Kasumi-1 (cell line): ENCODE measurements around the gene DNLZ.

Source experiments
- DNase-seq, 2 experiments: peaks; one replicate each; lab custom pipeline; 2025; lab: John Stamatoyannopoulos, UW

Gene DNLZ

DNA sequence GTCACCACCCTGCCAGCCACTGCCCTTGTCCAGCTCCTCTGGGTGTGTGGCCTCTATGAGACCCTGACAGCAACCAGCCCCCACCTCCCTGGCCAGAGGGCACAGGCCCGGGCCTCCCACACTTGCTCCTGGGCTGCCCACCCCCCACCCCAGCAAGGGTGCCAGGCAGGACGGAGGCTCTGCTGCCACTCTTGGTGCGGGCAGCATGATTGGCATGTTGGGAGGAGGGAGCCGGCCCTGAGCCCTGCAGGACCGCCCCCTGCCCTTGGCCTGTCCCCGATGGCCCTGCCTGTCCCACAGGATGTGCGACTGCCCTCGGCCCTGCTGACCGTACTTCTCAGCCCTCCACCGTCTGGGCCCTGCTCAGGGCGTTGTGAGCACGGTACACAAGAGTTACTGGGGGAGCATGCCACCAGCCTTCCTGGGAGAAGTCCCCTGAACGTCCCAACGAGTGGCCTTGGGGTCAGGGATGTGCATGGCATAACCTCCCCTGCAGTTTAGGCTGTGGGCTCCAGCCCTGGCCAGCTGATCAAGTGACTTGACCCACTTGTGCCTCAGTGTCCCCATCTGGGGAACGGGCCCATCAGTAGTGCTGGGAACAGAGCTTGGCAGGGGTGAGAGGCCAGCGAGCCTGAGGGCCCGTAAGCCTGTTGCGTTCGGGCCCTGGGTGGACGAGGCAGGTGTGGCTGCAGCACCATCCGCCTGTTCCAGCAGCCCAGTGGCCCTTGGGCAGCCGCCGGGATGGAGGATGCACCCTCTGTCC is 20.2 kb downstream of the DNLZ start:
- no peak for DNase-seq

- peak; percentile 47 to 59 for DNase-seq
These were observed 21.1 kb downstream of the DNLZ start for GRCh38 chr9:136342181-136343120.

- DNase-seq = no peak
These were observed 21.8 kb downstream of the DNLZ start for GRCh38 chr9:136341769-136342168.

DNA sequence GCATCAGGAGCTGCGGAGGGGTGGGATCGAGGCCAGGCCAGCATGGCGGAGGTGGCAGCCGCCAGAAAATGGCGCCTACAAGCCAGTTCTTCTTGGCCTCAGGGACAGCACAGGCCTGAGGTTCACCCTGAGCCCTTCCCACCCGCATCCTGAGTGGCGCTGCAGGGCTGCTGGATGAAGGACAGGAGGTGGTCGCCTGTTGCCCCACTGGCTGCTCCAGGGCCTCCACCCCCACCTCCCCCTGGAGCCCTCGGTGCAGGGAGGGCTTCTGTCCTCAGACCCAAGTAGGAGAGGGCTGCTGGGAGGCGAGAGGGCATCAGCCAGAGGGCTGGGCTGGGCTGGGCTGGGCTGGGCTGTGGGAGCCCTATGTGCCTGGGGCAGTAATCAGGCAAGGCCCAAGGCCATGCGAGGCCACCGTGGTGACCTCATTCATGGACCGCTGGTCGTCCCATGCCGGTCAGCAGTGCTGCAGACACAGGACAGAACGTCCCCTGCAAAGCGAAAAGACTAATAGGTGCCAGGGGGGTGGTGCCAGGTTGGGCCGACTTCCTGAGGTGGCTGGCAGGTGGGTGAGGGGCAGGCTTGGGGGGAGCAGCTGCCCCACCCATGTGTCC is 22.4 kb downstream of the DNLZ start:
- no peak for DNase-seq

- no peak for DNase-seq
These were observed 23.0 kb downstream of the DNLZ start for GRCh38 chr9:136340356-136341041.

DNA sequence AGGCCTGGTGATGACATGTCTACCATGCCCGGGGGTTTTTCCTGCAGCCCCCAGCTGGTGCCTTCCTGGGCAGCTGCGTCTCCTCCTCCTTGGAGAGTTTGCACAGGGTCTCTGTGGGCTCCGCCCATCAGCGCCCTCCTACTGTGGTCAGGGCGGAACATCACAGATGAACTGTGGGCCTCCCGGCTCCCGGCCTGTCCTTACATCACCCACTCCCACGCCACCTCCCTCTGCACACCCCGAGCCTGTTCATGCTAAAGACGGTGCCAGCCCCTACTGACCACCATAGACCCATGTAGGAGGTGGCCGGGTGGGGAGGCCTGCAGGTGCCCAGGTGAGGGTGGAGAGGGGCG is 23.6 kb downstream of the DNLZ start:
- DNase-seq = no peak

DNA sequence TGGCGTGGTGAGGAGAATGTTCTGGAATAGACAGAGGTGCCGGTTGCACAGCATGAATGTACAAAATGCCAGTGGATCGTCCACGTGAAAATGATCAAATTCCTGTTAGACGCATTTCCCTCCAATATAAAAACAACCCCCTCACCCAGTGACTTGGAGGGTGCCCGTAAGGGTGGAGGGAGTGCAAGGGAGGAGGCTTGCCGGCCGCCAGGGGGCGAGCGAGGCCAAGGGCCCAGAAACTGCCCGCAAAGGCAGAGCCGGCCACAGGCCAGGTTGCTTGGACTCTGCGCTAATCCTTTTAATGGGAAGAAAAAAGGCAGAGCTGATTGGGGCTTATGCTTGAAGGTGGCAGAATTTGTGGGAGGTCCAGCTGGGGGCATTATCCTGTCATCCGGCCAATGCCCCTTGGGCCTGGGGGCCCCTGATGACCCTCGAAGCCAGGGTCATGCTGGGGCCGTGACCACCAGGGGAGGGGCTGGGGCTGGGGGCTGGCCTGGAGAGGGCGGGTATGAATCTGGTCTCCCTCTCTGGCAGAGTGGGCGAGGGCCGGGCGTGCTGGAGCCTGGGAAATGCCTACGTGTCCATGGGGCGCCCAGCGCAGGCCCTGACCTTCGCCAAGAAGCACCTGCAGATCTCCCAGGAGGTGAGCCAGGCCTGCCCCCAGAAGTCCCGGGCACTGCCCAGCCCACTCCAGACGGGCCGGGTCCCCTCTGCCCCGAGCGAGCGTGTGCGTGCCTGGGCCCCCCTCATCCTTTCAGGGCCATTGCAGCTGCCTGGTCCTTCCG is 24.2 kb downstream of the DNLZ start:
- peak; percentile 47 to 58 for DNase-seq

DNA sequence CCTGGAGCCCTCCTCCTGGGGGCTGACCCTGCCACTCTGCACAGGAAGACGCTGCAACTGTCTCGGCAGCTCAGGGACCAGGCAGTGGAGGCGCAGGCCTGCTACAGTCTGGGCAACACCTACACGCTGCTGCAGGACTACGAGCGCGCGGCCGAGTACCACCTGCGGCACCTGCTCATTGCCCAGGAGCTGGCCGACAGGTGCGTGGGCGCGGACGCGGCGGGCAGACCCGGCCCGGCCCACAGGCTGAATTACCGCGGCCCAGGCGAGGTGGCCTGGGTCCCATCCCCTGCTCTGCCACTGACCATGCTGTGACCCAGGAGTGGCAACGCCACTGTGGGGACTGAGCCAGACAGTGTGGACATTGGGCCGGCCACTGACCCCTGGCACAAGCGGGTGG is 25.0 kb downstream of the DNLZ start:
- DNase-seq = no peak

DNA sequence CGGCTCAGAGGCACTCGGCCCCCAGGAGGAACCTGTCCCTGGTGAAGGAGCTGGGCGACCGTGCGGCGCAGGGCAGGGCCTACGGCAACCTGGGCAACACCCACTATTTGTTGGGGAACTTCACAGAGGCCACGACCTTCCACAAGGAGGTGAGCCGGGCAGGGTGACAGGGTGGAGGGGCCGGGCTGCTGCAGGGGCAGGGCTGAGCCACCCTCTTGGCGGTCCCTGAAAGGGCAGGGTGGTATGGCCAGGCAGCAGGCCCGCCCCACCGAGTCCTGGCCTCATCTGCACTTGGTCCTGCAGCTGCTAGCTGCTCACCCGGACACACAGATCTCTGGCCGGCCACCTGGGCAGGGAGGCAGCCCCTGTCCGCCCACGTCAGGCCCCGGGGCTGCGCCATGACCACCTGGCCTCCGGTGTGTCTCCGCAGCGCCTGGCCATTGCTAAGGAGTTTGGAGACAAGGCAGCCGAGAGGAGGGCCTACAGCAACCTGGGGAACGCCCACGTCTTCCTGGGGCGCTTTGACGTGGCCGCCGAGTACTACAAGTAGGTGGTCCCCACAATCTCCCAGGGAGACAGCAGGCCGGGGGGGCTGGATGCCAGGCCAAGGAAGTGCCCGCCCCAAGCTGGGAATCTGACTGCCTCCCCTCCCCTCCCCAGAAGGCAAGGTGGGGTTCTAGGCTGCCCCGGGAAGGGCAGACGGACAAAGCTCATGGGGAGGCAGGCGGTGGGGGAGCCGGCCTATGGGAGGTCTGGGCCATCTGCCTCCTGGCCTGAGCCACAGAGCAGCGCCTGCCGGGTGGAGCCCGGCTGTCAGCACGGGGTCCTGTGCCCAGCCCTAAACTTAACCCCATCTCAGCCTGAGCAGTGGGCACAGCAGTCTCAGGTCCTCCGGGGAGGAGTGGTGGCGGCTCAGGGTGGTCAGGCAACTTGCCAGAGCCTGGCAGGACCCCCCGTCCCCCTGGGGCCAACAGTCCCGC is 25.8 kb downstream of the DNLZ start:
- DNase-seq = no peak

DNA sequence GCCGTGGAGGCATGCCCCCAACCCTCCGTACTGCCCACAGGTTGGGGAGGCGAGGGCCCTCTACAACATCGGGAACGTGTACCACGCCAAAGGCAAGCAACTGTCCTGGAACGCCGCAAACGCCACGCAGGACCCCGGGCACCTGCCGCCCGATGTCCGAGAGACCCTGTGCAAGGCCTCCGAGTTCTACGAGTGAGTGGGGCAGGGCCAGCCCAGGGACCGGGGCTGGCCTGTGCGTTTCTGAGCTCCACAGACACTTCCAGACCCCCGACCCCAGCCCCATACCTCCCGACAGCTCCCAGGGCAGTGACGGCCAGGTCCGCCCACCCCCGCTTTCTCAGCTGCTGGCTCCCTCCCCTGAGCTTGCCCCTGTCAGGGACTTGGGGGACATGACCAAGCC is 26.7 kb downstream of the DNLZ start:
- DNase-seq = no peak

- DNase-seq = no peak
These were observed 27.2 kb downstream of the DNLZ start for GRCh38 chr9:136336156-136336870.

DNA sequence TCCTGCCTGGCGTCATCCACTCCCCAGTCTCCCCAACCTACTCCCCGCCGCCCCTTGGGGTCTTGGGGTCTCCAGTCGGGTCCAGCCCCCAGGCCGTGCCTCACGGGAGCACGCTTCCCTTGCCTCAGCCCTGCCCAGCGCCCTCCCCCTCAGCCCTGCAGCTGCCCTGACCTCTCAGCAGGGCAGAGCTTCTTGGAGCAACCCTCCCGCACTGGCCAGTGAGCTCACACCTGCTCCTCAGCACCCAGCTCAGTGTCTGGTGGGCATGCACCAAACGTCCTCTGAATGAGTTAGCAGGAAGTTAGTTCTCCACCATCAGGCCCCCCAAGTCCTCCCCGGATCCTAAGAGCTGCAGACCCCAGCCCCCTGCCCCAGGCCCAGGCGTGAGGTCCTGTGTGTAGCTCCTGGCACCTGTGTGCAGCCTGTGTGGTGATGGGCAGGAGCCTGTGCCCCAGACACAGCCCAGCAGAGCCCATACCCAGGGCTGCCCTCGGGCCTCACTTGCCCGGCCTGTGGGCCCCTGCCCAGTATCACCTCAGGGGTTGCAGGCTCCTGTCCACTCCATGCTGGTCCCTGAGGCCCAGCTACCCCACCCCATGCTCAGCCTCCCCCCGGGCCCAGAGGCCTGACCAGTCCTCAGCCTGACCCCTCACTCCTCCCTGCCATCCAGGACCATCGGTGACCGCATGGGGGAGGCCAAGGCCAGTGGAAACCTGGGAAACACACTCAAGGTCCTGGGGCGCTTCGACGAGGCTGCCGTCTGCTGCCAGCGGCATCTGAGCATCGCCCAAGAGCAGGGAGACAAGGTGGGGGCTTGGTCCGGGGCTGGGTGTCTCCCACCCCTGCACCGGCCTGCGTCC is 28.0 kb downstream of the DNLZ start:
- no peak for DNase-seq

DNA sequence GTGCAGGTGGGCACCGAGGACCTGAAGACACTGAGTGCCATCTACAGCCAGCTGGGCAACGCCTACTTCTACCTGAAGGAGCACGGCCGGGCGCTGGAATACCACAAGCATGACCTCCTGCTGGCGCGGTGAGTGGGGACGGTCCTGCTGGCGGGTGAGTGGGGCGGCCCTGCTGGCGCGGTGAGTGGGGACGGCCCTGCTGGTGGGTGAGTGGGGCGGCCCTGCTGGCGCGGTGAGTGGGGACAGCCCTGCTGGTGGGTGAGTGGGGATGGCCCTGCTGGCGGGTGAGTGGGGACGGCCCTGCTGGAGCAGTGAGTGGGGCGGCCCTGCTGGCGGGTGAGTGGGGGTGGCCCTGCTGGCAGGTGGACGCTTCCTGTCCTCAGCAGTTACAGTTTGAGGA is 29.0 kb downstream of the DNLZ start:
- DNase-seq = no peak

GRCh38 chr9:136333486-136333885 is 30.1 kb downstream of the DNLZ start:
- no peak for DNase-seq

- no peak for DNase-seq
These were observed 30.5 kb downstream of the DNLZ start for GRCh38 chr9:136333045-136333444.

- DNase-seq = no peak
These were observed 31.0 kb downstream of the DNLZ start for GRCh38 chr9:136332482-136332983.

GRCh38 chr9:136331556-136332481 is 31.7 kb downstream of the DNLZ start:
- DNase-seq = no peak
